Measurements from ENCODE around the gene KDM2A.

KDM2A gene

DNA sequence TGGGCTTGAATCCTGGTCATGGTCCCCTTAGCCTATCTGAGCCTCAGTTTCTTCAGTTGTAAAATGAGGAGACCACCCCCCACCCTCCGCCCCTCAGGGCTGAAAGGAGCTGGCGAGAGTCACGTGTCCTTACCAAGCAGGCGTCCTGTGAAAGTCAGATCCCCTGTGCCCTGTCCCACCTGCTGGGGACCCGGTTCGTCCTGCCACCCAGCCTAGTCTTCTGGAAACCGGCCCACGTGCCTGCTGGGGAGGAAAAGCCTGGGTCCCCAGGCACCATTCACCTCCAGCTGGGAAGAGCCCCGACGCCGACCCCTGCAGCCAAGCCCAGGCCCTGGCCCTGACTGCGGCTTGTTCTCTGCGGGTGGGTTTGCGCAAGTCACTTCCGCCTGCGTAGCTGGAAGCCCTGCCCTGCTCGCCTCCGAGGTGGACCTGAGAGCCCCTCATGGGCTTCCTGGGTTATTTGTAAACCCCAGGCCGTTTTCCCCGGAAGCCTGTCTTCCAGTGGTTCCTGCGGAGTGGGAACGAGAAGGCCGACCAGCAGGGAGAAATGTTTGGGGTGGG is 183.6 kb downstream of the KDM2A start:
- Histone ChIP-seq H3K4me2 (ENCODE audit: insufficient read depth, low read length) (no peak overlapping the region), H3K9ac (ENCODE audit: low read depth, low read length) (no peak overlapping the region)
- TF ChIP-seq, protein P1, sequence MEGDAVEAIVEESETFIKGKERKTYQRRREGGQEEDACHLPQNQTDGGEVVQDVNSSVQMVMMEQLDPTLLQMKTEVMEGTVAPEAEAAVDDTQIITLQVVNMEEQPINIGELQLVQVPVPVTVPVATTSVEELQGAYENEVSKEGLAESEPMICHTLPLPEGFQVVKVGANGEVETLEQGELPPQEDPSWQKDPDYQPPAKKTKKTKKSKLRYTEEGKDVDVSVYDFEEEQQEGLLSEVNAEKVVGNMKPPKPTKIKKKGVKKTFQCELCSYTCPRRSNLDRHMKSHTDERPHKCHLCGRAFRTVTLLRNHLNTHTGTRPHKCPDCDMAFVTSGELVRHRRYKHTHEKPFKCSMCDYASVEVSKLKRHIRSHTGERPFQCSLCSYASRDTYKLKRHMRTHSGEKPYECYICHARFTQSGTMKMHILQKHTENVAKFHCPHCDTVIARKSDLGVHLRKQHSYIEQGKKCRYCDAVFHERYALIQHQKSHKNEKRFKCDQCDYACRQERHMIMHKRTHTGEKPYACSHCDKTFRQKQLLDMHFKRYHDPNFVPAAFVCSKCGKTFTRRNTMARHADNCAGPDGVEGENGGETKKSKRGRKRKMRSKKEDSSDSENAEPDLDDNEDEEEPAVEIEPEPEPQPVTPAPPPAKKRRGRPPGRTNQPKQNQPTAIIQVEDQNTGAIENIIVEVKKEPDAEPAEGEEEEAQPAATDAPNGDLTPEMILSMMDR (IDR thresholded peaks at IDR 0.05; ENCODE audit: borderline replicate concordance, extremely low read depth, low read length, poor library complexity, severe bottlenecking), result no peak
- no peak for TF ChIP-seq EZH2 (IDR thresholded peaks at IDR 0.05; ENCODE audit: borderline replicate concordance, low read depth, low read length, severe bottlenecking)

DNA sequence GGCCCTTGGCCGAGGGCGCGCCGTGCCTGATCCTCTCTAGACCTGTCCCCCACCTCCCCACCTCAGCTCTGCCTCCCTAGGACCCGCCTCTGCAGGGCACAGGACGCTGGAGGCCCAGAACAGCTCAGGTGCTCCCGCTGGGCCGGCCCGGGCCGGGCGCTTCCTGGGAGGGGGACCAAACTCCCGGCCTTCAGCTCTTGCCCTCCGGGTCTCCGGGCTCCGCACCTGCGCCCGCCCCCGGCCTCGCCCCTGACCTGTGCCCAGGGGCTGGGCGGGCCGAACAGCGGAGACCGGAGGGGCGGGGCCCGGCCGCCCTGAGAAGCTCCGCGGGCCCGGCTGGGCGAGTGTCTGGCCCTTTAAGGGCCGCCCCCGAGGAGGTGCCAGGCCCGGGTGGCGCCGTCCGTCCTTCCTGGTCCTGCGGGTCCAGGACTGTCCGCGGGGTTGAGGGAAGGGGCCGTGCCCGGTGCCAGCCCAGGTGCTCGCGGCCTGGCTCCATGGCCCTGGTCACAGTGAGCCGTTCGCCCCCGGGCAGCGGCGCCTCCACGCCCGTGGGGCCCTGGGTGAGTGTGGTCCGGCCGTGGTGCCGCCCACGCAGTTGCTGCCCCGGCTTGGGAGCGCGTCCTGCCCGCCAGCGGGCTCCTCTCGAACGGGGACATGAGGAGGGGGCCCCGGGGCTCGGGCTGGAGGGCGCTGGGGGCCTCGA is 184.2 kb downstream of the KDM2A start, which contains the start of gene SSH3:
Gene SSH3, plus strand, starts transcription at position 399 of the 703 bp plus-strand sequence. Its CDS starts 96 bp downstream, at position 495.
- Histone ChIP-seq H3K27me3 (ENCODE audit: insufficient read depth, low read length, poor library complexity) (no peaks in the 10 kb centered on the region), H3K79me2 (ENCODE audit: insufficient read depth, low read length) (peaks cover 9% of the 10 kb centered on the region), H3K4me2 (ENCODE audit: insufficient read depth, low read length) (no peak within 1 kb of the TSS), H4K20me1 (ENCODE audit: insufficient read depth, low read length) (peaks cover 28% of the 10 kb centered on the region), H2AFZ (ENCODE audit: low read depth, low read length) (no peak within 1 kb of the TSS), H3K4me1 (ENCODE audit: insufficient read depth, low read length) (no peaks in the 10 kb centered on the region), H3K27ac (ENCODE audit: low read length) (no peak within 1 kb of the TSS), H3K9ac (ENCODE audit: low read depth, low read length) (no peak within 1 kb of the TSS), H3K9me3 (ENCODE audit: insufficient read depth, low read length, severe bottlenecking) (no peaks in the 10 kb centered on the region), H3K36me3 (ENCODE audit: insufficient read depth, low read length) (peaks cover 47% of the 10 kb centered on the region), H3K4me3 (ENCODE audit: low read depth in 1 of 2, low read length in 2 of 2) (no peak within 1 kb of the TSS)
- peak; percentile 25 for ATAC-seq (ENCODE audit: insufficient read depth, low read depth)
- TF ChIP-seq EZH2 (IDR thresholded peaks at IDR 0.05; ENCODE audit: borderline replicate concordance, low read depth, low read length, severe bottlenecking), result no peak
- TF ChIP-seq, protein P1 (IDR thresholded peaks at IDR 0.05; ENCODE audit: borderline replicate concordance, extremely low read depth, low read length, poor library complexity, severe bottlenecking), result no peak
- no peak for DNase-seq

More for the DNA sequence above, 183.6 kb downstream of the KDM2A start:
- H3K27me3 ChIP-seq (ENCODE audit: insufficient read depth, low read length, poor library complexity), result no peaks in the 10 kb centered on the region
- no peak overlapping the region for H3K4me3 ChIP-seq (ENCODE audit: low read depth in 1 of 2, low read length in 2 of 2)
- no peak overlapping the region for H3K27ac ChIP-seq (ENCODE audit: low read length)
- H3K9me3 ChIP-seq (ENCODE audit: insufficient read depth, low read length, severe bottlenecking), result no peaks in the 10 kb centered on the region
- no peak for DNase-seq
- H3K36me3 ChIP-seq (ENCODE audit: insufficient read depth, low read length), result peaks cover 51% of the 10 kb centered on the region
- no peaks in the 10 kb centered on the region for H3K4me1 ChIP-seq (ENCODE audit: insufficient read depth, low read length)
- peaks cover 14% of the 10 kb centered on the region for H3K79me2 ChIP-seq (ENCODE audit: insufficient read depth, low read length)
- H4K20me1 ChIP-seq (ENCODE audit: insufficient read depth, low read length), result peaks cover 32% of the 10 kb centered on the region
- ATAC-seq (ENCODE audit: insufficient read depth, low read depth), result no peak
- H2AFZ ChIP-seq (ENCODE audit: low read depth, low read length), result no peak overlapping the region

DNA sequence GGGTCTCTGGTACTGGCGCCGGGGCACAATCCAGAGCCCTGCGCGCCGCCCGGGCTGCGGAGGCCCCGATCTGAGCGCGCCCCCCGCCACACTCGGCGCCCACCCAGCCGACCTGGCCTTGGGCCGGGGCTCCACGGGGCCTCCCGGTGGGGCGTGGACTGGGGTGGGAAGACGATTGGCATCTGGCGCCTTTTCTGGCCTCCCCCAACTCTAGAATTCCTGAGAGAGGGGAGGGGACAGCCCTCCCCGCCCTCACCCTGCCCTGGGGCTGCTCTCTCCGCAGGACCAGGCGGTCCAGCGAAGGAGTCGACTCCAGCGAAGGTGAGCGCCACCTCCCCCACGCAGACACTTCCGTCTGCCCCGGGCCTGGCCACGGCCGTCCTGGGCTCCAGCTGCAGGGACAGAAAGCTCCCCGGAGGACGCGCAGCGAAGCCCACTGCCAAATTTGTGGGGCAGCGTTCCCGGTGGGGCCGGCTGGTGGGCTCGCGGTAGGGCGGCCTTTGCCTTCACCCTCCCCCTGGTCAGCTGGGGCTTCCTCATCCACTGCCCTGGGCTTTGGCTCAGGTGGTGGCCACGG is 184.9 kb downstream of the KDM2A start:
- Histone ChIP-seq H3K4me1 (ENCODE audit: insufficient read depth, low read length) (no peaks in the 10 kb centered on the region), H3K9ac (ENCODE audit: low read depth, low read length) (no peak overlapping the region), H2AFZ (ENCODE audit: low read depth, low read length) (no peak overlapping the region), H3K27ac (ENCODE audit: low read length) (no peak overlapping the region), H3K4me2 (ENCODE audit: insufficient read depth, low read length) (no peak overlapping the region), H3K36me3 (ENCODE audit: insufficient read depth, low read length) (peaks cover 41% of the 10 kb centered on the region), H4K20me1 (ENCODE audit: insufficient read depth, low read length) (peaks cover 23% of the 10 kb centered on the region), H3K79me2 (ENCODE audit: insufficient read depth, low read length) (peaks cover 6% of the 10 kb centered on the region; the same call in 1 of the 2 replicates), H3K27me3 (ENCODE audit: insufficient read depth, low read length, poor library complexity) (no peaks in the 10 kb centered on the region), H3K4me3 (ENCODE audit: low read depth in 1 of 2, low read length in 2 of 2) (no peak overlapping the region), H3K9me3 (ENCODE audit: insufficient read depth, low read length, severe bottlenecking) (no peaks in the 10 kb centered on the region)
- ATAC-seq (ENCODE audit: insufficient read depth, low read depth) (peak; percentile 20; the same call in 1 of the 3 replicates), DNase-seq (no peak)
- TF ChIP-seq, protein P1 (IDR thresholded peaks at IDR 0.05; ENCODE audit: borderline replicate concordance, extremely low read depth, low read length, poor library complexity, severe bottlenecking), result no peak
- TF ChIP-seq EZH2 (IDR thresholded peaks at IDR 0.05; ENCODE audit: borderline replicate concordance, low read depth, low read length, severe bottlenecking), result no peak
